ENCODE results near the gene USH2A. TPM values are rescaled to one million over a fixed set of nuclear protein-coding genes. Genes with fewer than 3 reads are reported as not detected.

USH2A gene
- total RNA-seq, 1 experiment from 2014 or later, result not detected

DNA sequence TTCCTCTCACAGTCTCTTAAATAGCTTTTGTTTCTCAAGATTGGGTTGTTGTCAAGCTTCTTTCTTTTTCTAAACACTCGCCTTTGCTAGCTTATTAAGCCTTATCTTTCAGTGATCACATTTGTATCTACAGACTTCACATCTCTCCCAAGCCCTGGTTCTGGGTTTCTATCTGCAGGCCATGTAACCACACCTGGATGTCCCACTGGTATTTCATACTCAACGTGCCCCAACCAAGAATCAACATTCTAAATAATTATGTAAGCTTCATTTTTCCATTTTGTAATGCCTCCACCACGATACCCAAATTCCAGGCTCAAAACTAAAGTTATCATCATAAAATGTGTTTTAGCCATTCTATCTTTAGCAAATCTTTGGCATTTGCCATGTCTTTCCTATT is 372.2 kb downstream of the USH2A start:
- ChIA-PET CTCF (no interaction called here), POLR2A (no interaction called here), RAD21 (ENCODE audit: low non-redundant PET in 1 of 2, low total read pairs in 2 of 2, uncharacterized antibody in 2 of 2, unreplicated experiment in 2 of 2) (no interaction called here)
- Histone ChIP-seq H3K9me2 (ENCODE audit: insufficient read depth) (no peaks in the 10 kb centered on the region), H3K9me3 (ENCODE audit: control insufficient read depth in 1 of 2, insufficient read depth in 1 of 2, low read depth in 1 of 2, low read length in 2 of 2) (no peaks in the 10 kb centered on the region), H3K9ac (ENCODE audit: low read length) (no peak overlapping the region), H3K79me2 (ENCODE audit: insufficient read depth, low read length) (no peaks in the 10 kb centered on the region), H3K4me1 (ENCODE audit: control insufficient read depth in 1 of 2, insufficient read depth in 2 of 2, low read length in 2 of 2) (no peaks in the 10 kb centered on the region), H3K27me3 (ENCODE audit: insufficient read depth, low read length) (no peaks in the 10 kb centered on the region), H3K4me3 (replicated peaks in 1 of 2; ENCODE audit: low read depth in 1 of 2, low read length in 2 of 2) (no peak overlapping the region), H4K20me1 (ENCODE audit: insufficient read depth) (no peaks in the 10 kb centered on the region), H3K27ac (ENCODE audit: low read depth, low read length) (no peak overlapping the region), H2AFZ (ENCODE audit: low read depth, low read length, poor library complexity, severe bottlenecking) (no peak overlapping the region), H3K36me3 (ENCODE audit: control insufficient read depth in 1 of 2, insufficient read depth in 2 of 2, low read length in 2 of 2) (no peaks in the 10 kb centered on the region), H3K4me2 (ENCODE audit: low read length) (no peak overlapping the region)
- no peak for ATAC-seq
- DNase-seq (ENCODE audit: low read depth, low spot score), result no peak
- no TSS peak for BruUV-seq (replicated peaks)
- TF ChIP-seq POLR2A (IDR thresholded peaks at IDR 0.05; ENCODE audit: borderline replicate concordance, extremely low read depth, insufficient read depth, insufficient read length) (no peak), EGR1 (IDR thresholded peaks at IDR 0.05; ENCODE audit: low read depth) (no peak), POLR2AphosphoS5 (IDR thresholded peaks at IDR 0.05; ENCODE audit: low read depth, low read length) (no peak), CBX3 (IDR thresholded peaks at IDR 0.05; ENCODE audit: low read depth) (no peak), EZH2phosphoT487 (IDR thresholded peaks at IDR 0.05; ENCODE audit: borderline replicate concordance) (no peak), ZFX (IDR thresholded peaks at IDR 0.05) (no peak), RAD21 (IDR thresholded peaks at IDR 0.05; ENCODE audit: low read depth) (no peak), SRF (IDR thresholded peaks at IDR 0.05; ENCODE audit: low read depth) (no peak), MAX (IDR thresholded peaks at IDR 0.05) (no peak), SP1 (IDR thresholded peaks at IDR 0.05; ENCODE audit: low read depth) (no peak), TCF7L2 (IDR thresholded peaks at IDR 0.05; ENCODE audit: borderline replicate concordance, extremely low read depth, insufficient read depth, insufficient read length) (no peak)
- TF ChIP-seq, protein P1, sequence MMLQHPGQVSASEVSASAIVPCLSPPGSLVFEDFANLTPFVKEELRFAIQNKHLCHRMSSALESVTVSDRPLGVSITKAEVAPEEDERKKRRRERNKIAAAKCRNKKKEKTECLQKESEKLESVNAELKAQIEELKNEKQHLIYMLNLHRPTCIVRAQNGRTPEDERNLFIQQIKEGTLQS (IDR thresholded peaks at IDR 0.05), result no peak
- TF ChIP-seq, protein P2, sequence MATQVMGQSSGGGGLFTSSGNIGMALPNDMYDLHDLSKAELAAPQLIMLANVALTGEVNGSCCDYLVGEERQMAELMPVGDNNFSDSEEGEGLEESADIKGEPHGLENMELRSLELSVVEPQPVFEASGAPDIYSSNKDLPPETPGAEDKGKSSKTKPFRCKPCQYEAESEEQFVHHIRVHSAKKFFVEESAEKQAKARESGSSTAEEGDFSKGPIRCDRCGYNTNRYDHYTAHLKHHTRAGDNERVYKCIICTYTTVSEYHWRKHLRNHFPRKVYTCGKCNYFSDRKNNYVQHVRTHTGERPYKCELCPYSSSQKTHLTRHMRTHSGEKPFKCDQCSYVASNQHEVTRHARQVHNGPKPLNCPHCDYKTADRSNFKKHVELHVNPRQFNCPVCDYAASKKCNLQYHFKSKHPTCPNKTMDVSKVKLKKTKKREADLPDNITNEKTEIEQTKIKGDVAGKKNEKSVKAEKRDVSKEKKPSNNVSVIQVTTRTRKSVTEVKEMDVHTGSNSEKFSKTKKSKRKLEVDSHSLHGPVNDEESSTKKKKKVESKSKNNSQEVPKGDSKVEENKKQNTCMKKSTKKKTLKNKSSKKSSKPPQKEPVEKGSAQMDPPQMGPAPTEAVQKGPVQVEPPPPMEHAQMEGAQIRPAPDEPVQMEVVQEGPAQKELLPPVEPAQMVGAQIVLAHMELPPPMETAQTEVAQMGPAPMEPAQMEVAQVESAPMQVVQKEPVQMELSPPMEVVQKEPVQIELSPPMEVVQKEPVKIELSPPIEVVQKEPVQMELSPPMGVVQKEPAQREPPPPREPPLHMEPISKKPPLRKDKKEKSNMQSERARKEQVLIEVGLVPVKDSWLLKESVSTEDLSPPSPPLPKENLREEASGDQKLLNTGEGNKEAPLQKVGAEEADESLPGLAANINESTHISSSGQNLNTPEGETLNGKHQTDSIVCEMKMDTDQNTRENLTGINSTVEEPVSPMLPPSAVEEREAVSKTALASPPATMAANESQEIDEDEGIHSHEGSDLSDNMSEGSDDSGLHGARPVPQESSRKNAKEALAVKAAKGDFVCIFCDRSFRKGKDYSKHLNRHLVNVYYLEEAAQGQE (IDR thresholded peaks at IDR 0.05; ENCODE audit: low read depth), result no peak
- intact Hi-C loops (cut with micrococcal nuclease), result no loop called here

Data from HCT116 (cell line).